ENCODE results near the gene MZT2B. TPM values are rescaled to one million over a fixed set of nuclear protein-coding genes. Genes with fewer than 3 reads are reported as not detected.
A peak's percentile ranks its signal among the peaks of the same experiment; 100 is the strongest.

MZT2B gene
- total and polyA plus RNA-seq, 2 of the 13 experiments (the other 11 are each of a cell fraction or from before 2014, with no cell fraction given): 253 to 410 TPM

GRCh38 chr2:130181325-130181879, 660 bp upstream of the MZT2B start, which contains the start of gene SMPD4 (continued):
- TF ChIP-seq, protein P1, sequence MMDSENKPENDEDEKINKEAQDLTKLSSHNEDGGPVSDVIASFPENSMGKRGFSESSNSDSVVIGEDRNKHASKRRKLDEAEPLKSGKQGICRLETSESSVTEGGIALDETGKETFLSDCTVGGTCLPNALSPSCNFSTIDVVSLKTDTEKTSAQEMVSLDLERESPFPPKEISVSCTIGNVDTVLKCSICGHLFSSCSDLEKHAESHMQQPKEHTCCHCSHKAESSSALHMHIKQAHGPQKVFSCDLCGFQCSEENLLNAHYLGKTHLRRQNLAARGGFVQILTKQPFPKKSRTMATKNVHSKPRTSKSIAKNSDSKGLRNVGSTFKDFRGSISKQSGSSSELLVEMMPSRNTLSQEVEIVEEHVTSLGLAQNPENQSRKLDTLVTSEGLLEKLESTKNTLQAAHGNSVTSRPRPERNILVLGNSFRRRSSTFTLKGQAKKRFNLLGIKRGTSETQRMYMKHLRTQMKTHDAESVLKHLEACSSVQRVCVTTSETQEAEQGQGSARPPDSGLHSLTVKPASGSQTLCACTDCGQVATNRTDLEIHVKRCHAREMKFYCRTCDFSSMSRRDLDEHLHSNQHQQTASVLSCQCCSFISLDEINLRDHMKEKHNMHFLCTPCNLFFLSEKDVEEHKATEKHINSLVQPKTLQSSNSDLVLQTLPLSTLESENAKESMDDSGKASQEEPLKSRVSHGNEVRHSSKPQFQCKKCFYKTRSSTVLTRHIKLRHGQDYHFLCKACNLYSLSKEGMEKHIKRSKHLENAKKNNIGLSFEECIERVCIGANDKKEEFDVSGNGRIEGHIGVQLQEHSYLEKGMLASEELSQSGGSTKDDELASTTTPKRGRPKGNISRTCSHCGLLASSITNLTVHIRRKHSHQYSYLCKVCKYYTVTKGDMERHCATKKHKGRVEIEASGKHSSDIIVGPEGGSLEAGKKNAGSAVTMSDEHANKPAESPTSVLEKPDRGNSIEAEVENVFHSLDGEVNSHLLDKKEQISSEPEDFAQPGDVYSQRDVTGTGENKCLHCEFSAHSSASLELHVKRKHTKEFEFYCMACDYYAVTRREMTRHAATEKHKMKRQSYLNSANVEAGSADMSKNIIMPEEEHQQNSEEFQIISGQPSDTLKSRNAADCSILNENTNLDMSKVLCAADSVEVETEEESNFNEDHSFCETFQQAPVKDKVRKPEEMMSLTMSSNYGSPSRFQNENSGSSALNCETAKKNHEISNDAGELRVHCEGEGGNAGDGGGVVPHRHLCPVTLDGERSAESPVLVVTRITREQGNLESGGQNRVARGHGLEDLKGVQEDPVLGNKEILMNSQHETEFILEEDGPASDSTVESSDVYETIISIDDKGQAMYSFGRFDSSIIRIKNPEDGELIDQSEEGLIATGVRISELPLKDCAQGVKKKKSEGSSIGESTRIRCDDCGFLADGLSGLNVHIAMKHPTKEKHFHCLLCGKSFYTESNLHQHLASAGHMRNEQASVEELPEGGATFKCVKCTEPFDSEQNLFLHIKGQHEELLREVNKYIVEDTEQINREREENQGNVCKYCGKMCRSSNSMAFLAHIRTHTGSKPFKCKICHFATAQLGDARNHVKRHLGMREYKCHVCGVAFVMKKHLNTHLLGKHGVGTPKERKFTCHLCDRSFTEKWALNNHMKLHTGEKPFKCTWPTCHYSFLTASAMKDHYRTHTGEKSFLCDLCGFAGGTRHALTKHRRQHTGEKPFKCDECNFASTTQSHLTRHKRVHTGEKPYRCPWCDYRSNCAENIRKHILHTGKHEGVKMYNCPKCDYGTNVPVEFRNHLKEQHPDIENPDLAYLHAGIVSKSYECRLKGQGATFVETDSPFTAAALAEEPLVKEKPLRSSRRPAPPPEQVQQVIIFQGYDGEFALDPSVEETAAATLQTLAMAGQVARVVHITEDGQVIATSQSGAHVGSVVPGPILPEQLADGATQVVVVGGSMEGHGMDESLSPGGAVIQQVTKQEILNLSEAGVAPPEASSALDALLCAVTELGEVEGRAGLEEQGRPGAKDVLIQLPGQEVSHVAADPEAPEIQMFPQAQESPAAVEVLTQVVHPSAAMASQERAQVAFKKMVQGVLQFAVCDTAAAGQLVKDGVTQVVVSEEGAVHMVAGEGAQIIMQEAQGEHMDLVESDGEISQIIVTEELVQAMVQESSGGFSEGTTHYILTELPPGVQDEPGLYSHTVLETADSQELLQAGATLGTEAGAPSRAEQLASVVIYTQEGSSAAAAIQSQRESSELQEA (CRISPR knock-in tag; IDR thresholded peaks at IDR 0.05; ENCODE audit: not compliant biosample characterization): peak; percentile 82
- TF ChIP-seq SOX6 (IDR thresholded peaks at IDR 0.05): no peak
- TF ChIP-seq SOX6 (CRISPR knock-in tag; IDR thresholded peaks at IDR 0.05): peak; percentile 47; the same call in 1 of the 2 replicates
- TF ChIP-seq SMARCE1 (IDR thresholded peaks at IDR 0.05; ENCODE audit: borderline replicate concordance): no peak
- TF ChIP-seq FOXJ3 (CRISPR knock-in tag; IDR thresholded peaks at IDR 0.05; ENCODE audit: borderline replicate concordance): peak; percentile 10; the same call in 1 of the 2 replicates
- no peak for TF ChIP-seq DNMT1 (CRISPR knock-in tag; IDR thresholded peaks at IDR 0.05)
- TF ChIP-seq ZNF367 (CRISPR knock-in tag; IDR thresholded peaks at IDR 0.05; ENCODE audit: borderline replicate concordance): no peak
- TF ChIP-seq, protein P2, sequence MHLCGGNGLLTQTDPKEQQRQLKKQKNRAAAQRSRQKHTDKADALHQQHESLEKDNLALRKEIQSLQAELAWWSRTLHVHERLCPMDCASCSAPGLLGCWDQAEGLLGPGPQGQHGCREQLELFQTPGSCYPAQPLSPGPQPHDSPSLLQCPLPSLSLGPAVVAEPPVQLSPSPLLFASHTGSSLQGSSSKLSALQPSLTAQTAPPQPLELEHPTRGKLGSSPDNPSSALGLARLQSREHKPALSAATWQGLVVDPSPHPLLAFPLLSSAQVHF (CRISPR knock-in tag; IDR thresholded peaks at IDR 0.05): no peak; the same call in 1 of the 2 replicates
- TF ChIP-seq ZZZ3 (CRISPR knock-in tag; IDR thresholded peaks at IDR 0.05; ENCODE audit: borderline replicate concordance): peak; percentile 59; the same call in 1 of the 2 replicates
- TF ChIP-seq POLR2AphosphoS2 (IDR thresholded peaks at IDR 0.05; ENCODE audit: low read depth, low read length): no peak
- peak; percentile 64 for TF ChIP-seq ZFX (CRISPR knock-in tag; IDR thresholded peaks at IDR 0.05; ENCODE audit: low read depth)
- no peak for TF ChIP-seq NCOA5 (CRISPR knock-in tag; IDR thresholded peaks at IDR 0.05)
- peak; percentile 63; the same call in 1 of the 2 replicates for TF ChIP-seq ZXDC (CRISPR knock-in tag; IDR thresholded peaks at IDR 0.05)
- peak; percentile 92 for TF ChIP-seq DNMT3B (CRISPR knock-in tag; conservative IDR thresholded peaks at IDR 0.05)
- no peak; the same call in 1 of the 2 replicates for TF ChIP-seq ZSCAN22 (CRISPR knock-in tag; IDR thresholded peaks at IDR 0.05)
- TF ChIP-seq TEF (CRISPR knock-in tag; IDR thresholded peaks at IDR 0.05): 0 out of 2 replicates have a peak, but pooled peaks have one; percentile 39
- TF ChIP-seq ZMYM2 (CRISPR knock-in tag; IDR thresholded peaks at IDR 0.05): no peak
- no peak for TF ChIP-seq ZNF207 (IDR thresholded peaks at IDR 0.05; ENCODE audit: borderline replicate concordance)

All from HepG2 (cell line).